HCT116 (cell line): Measurements from ENCODE around the gene CARMIL1. TPM values are rescaled to one million over a fixed set of nuclear protein-coding genes. Genes with fewer than 3 reads are reported as not detected.

Experiments
- ATAC-seq: fragments of 200-7000 bp; cut with Tn5 transposase; 2 replicates; pipeline ENCODE4 v1.9.1; 2020; ENCODE audit warnings: mild to moderate bottlenecking, moderate library complexity
- BruUV-seq: library from RNA; stranded (reverse); fragments of 400-500 nt; replicated peaks from 2 replicates; lab custom pipeline; 2021; lab: Mats Ljungman, UMichigan
- CTCF ChIA-PET: fragments of 300-600 bp; sonication (Branson Sonifier 250); formaldehyde crosslinking; loops from one replicate; lab custom pipeline; 2021; ENCODE audit warnings: antibody characterized with exemption; lab: Charles Lee
- POLR2A ChIA-PET: fragments of 300-600, 350-600 bp; sonication (Branson Sonifier 250); formaldehyde crosslinking; loops from one replicate; lab custom pipeline; 2021; ENCODE audit warnings: antibody characterized with exemption; lab: Charles Lee
- RAD21 ChIA-PET, 2 experiments: fragments of 300-600 bp; sonication (Branson Sonifier 250); formaldehyde crosslinking; loops; one replicate each; lab custom pipeline; 2023; ENCODE audit warnings: low total read pairs in 2 of 2; ENCODE audit not compliant: uncharacterized antibody in 2 of 2, unreplicated experiment in 2 of 2, low non-redundant PET in 1 of 2; lab: Charles Lee
- DNase-seq: peaks from one replicate; pipeline ENCODE4 v3.0.0-alpha.2; 2010; ENCODE audit warnings: low read depth, low spot score
- H2AFZ ChIP-seq: fragments of 200-600 bp; shearing (Covaris generic), sonication (generic); 2 replicates; pipeline ENCODE4 v1.6.1; 2017; ENCODE audit warnings: low read depth, mixed run types, mixed read lengths, antibody characterized with exemption, low read length; ENCODE audit not compliant: poor library complexity, severe bottlenecking
- H3K27ac ChIP-seq: 2 replicates; pipeline ENCODE4 v1.5.1; 2012; ENCODE audit warnings: low read depth, low read length
- H3K27me3 ChIP-seq: fragments of 200-600 bp; sonication (generic); 2 replicates; pipeline ENCODE4 v1.6.1; 2016; ENCODE audit warnings: mixed run types, low read length, mixed read lengths; ENCODE audit not compliant: insufficient read depth
- H3K36me3 ChIP-seq, 2 experiments: fragments of 200-500 bp in 1 of 2; fragments of 200-600 bp in 1 of 2; sonication (Bioruptor generic) in 1 of 2; sonication (generic) in 1 of 2; 2 replicates each; pipeline versions ENCODE4 v1.5.1 to v1.6.1; 2014 to 2016; ENCODE audit warnings: low read length in 2 of 2, inconsistent platforms in 1 of 2, mixed read lengths in 1 of 2, mixed run types in 1 of 2; ENCODE audit not compliant: insufficient read depth in 2 of 2, control insufficient read depth in 1 of 2
- H3K4me1 ChIP-seq, 2 experiments: fragments of 200-600 bp in 1 of 2; sonication (generic) in 1 of 2; 2 replicates each; pipeline versions ENCODE4 v1.5.1 to v1.6.1; 2012 to 2017; ENCODE audit warnings: low read length in 2 of 2, inconsistent platforms in 1 of 2, mild to moderate bottlenecking in 1 of 2, mixed read lengths in 1 of 2, mixed run types in 1 of 2, moderate library complexity in 1 of 2; ENCODE audit not compliant: insufficient read depth in 2 of 2, control insufficient read depth in 1 of 2
- H3K4me2 ChIP-seq: fragments of 200-600 bp; sonication (generic); 2 replicates; pipeline ENCODE4 v1.6.1; 2017; ENCODE audit warnings: mixed run types, low read length, mixed read lengths
- H3K4me3 ChIP-seq, 2 experiments: fragments of 200-600 bp in 1 of 2; sonication (generic) in 1 of 2; replicated peaks in 1 of 2; 2 replicates each; pipeline ENCODE4 v1.5.1; 2011 to 2016; ENCODE audit warnings: low read length in 2 of 2, control low read depth in 1 of 2, low read depth in 1 of 2, mild to moderate bottlenecking in 1 of 2, mixed read lengths in 1 of 2, mixed run types in 1 of 2
- H3K79me2 ChIP-seq: fragments of 200-600 bp; sonication (generic); 2 replicates; pipeline ENCODE4 v1.6.1; 2017; ENCODE audit warnings: mild to moderate bottlenecking, mixed run types, low read length, moderate library complexity, mixed read lengths; ENCODE audit not compliant: insufficient read depth
- H3K9ac ChIP-seq: fragments of 200-600 bp; sonication (generic); 2 replicates; pipeline ENCODE4 v1.6.1; 2016; ENCODE audit warnings: low read length, mixed read lengths
- H3K9me2 ChIP-seq: fragments of 200-600 bp; sonication (generic), shearing (Covaris generic); 2 replicates; pipeline ENCODE4 v1.6.1; 2017; ENCODE audit warnings: mixed run types, mild to moderate bottlenecking, moderate library complexity; ENCODE audit not compliant: insufficient read depth
- H3K9me3 ChIP-seq, 2 experiments: fragments of 200-500 bp in 1 of 2; fragments of 200-600 bp in 1 of 2; sonication (Bioruptor generic) in 1 of 2; sonication (generic) in 1 of 2; 2 replicates each; pipeline ENCODE4 v1.6.1; 2014 to 2017; ENCODE audit warnings: low read length in 2 of 2, mixed read lengths in 2 of 2, inconsistent platforms in 1 of 2, low read depth in 1 of 2, mild to moderate bottlenecking in 1 of 2, mixed run types in 1 of 2, moderate library complexity in 1 of 2; ENCODE audit not compliant: control insufficient read depth in 1 of 2, insufficient read depth in 1 of 2
- H4K20me1 ChIP-seq: fragments of 200-600 bp; sonication (generic), shearing (Covaris generic); 2 replicates; pipeline ENCODE4 v1.6.1; 2017; ENCODE audit warnings: mixed run types, mild to moderate bottlenecking, moderate library complexity; ENCODE audit not compliant: insufficient read depth
- ATF3 ChIP-seq: IDR thresholded peaks from 2 replicates; pipeline ENCODE4 v1.6.1; 2012
- CEBPB ChIP-seq: IDR thresholded peaks from 2 replicates; pipeline ENCODE4 v1.6.1; 2012; ENCODE audit warnings: low read depth
- EGR1 ChIP-seq: IDR thresholded peaks from 2 replicates; pipeline ENCODE4 v1.6.1; 2012; ENCODE audit warnings: low read depth
- ELF1 ChIP-seq: IDR thresholded peaks from 2 replicates; pipeline ENCODE4 v1.6.1; 2012; ENCODE audit warnings: low read depth, borderline replicate concordance
- EZH2 ChIP-seq: fragments of 200-600 bp; sonication (generic); IDR thresholded peaks from 2 replicates; pipeline ENCODE4 v1.6.1; 2017; ENCODE audit warnings: antibody characterized with exemption, mixed run types
- EZH2phosphoT487 ChIP-seq: fragments of 200-600 bp; IDR thresholded peaks from 2 replicates; pipeline ENCODE4 v1.6.1; 2018; ENCODE audit warnings: antibody characterized with exemption, borderline replicate concordance
- RAD21 ChIP-seq: IDR thresholded peaks from 2 replicates; pipeline ENCODE4 v1.6.1; 2012; ENCODE audit warnings: low read depth, mild to moderate bottlenecking
- REST ChIP-seq: IDR thresholded peaks from 2 replicates; pipeline ENCODE4 v1.6.1; 2012; ENCODE audit warnings: low read depth
- SP1 ChIP-seq: IDR thresholded peaks from 2 replicates; pipeline ENCODE4 v1.6.1; 2012; ENCODE audit warnings: low read depth
- SRF ChIP-seq: IDR thresholded peaks from 2 replicates; pipeline ENCODE4 v1.6.1; 2012; ENCODE audit warnings: low read depth
- TCF7L2 ChIP-seq: IDR thresholded peaks from 2 replicates; pipeline ENCODE4 v1.7.0; 2011; ENCODE audit warnings: borderline replicate concordance, inconsistent platforms; ENCODE audit not compliant: insufficient read depth, insufficient read length; ENCODE audit errors: extremely low read depth
- ZBTB33 ChIP-seq: IDR thresholded peaks from 2 replicates; pipeline ENCODE4 v1.6.1; 2011; ENCODE audit warnings: mild to moderate bottlenecking, low read length, moderate library complexity; ENCODE audit not compliant: insufficient replicate concordance; ENCODE audit errors: extremely low read depth
- ZNF274 ChIP-seq: fragments of 200-500 bp; sonication (Bioruptor generic); IDR thresholded peaks from 2 replicates; pipeline ENCODE4 v1.6.1; 2014; ENCODE audit warnings: mild to moderate bottlenecking, low read depth, low read length, inconsistent platforms
- intact Hi-C: fragments of 100-400 bp; cut with micrococcal nuclease; formaldehyde crosslinking; loops from 2 replicates; pipeline ENCODE4 v1.10.0; 2022
- total RNA-seq: library from RNA; stranded (reverse); gene quantifications from one replicate; pipeline ENCODE4 v1.2.1, GENCODE V29; 2021; ENCODE audit not compliant: unreplicated experiment
- TF ChIP-seq, protein P1 (sequence below), 3 experiments: fragments of 200-600 bp in 1 of 3; sonication (generic) in 1 of 3; IDR thresholded peaks in 2 of 3; conservative IDR thresholded peaks in 1 of 3; 2 replicates each; pipeline ENCODE4 v1.5.1; 2012 to 2017; ENCODE audit warnings: low read depth in 2 of 3, low read length in 2 of 3, antibody characterized with exemption in 1 of 3, borderline replicate concordance in 1 of 3, control low read depth in 1 of 3, mild to moderate bottlenecking in 1 of 3, mixed read lengths in 1 of 3, mixed run types in 1 of 3, moderate library complexity in 1 of 3; ENCODE audit not compliant: insufficient read depth in 1 of 3
- TF ChIP-seq, protein P2 (sequence below): IDR thresholded peaks from 2 replicates; pipeline ENCODE4 v1.6.1; 2012

CARMIL1 gene
- total RNA-seq, 1 experiment from 2014 or later = 21.7 TPM

- Histone ChIP-seq H3K79me2 (no peaks in the 10 kb centered on the region), H3K27me3 (no peaks in the 10 kb centered on the region), H3K27ac (no peak overlapping the region)
- RAD21 ChIA-PET = no interaction called here
- no peak for ATAC-seq
- TF ChIP-seq EGR1 = no peak
- TF ChIP-seq REST = no peak
- TF ChIP-seq TCF7L2 = no peak
- no peak for TF ChIP-seq ZNF274
- TF ChIP-seq, protein P1, sequence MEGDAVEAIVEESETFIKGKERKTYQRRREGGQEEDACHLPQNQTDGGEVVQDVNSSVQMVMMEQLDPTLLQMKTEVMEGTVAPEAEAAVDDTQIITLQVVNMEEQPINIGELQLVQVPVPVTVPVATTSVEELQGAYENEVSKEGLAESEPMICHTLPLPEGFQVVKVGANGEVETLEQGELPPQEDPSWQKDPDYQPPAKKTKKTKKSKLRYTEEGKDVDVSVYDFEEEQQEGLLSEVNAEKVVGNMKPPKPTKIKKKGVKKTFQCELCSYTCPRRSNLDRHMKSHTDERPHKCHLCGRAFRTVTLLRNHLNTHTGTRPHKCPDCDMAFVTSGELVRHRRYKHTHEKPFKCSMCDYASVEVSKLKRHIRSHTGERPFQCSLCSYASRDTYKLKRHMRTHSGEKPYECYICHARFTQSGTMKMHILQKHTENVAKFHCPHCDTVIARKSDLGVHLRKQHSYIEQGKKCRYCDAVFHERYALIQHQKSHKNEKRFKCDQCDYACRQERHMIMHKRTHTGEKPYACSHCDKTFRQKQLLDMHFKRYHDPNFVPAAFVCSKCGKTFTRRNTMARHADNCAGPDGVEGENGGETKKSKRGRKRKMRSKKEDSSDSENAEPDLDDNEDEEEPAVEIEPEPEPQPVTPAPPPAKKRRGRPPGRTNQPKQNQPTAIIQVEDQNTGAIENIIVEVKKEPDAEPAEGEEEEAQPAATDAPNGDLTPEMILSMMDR (IDR thresholded peaks at IDR 0.05 in 2 of 3, conservative IDR thresholded peaks at IDR 0.05 in 1 of 3; ENCODE audit: borderline replicate concordance in 1 of 3, insufficient read depth in 1 of 3, low read depth in 2 of 3, low read length in 2 of 3) = no peak
- TF ChIP-seq SP1 = no peak
- no peak for TF ChIP-seq EZH2phosphoT487
- TF ChIP-seq CEBPB = no peak
- TF ChIP-seq RAD21 = no peak
- no peak for TF ChIP-seq ATF3
- TF ChIP-seq, protein P2, sequence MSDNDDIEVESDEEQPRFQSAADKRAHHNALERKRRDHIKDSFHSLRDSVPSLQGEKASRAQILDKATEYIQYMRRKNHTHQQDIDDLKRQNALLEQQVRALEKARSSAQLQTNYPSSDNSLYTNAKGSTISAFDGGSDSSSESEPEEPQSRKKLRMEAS = no peak
- TF ChIP-seq ELF1 = no peak
- no peak for TF ChIP-seq EZH2
- TF ChIP-seq ZBTB33 = no peak
- TF ChIP-seq SRF = no peak
- TF ChIP-seq, all 23 proteins: peak for 0
- Histone ChIP-seq H4K20me1 (no peaks in the 10 kb centered on the region), H3K4me2 (no peak overlapping the region), H3K4me3 (no peak overlapping the region), H3K36me3 (no peaks in the 10 kb centered on the region), H3K4me1 (no peaks in the 10 kb centered on the region), H3K9me3 (no peaks in the 10 kb centered on the region), H3K9ac (no peak overlapping the region), H3K9me2 (no peaks in the 10 kb centered on the region), H2AFZ (no peak overlapping the region)
- BruUV-seq = no TSS peak
- DNase-seq = no peak
- intact Hi-C loops = no loop called here
- ChIA-PET CTCF (no interaction called here), POLR2A (no interaction called here)
These were observed 245.4 kb downstream of the CARMIL1 start for GRCh38 chr6:25524542-25524941.
